Glomerular visceral epithelial cell (primary cell): ENCODE measurements around the gene MEGF8.
A peak's percentile ranks its signal among the peaks of the same experiment; 100 is the strongest.

Experiments used
- DNase-seq: peaks from one replicate; pipeline ENCODE4 v3.0.0-alpha.2; 2016; ENCODE audit errors: extremely low spot score

MEGF8 gene

DNA sequence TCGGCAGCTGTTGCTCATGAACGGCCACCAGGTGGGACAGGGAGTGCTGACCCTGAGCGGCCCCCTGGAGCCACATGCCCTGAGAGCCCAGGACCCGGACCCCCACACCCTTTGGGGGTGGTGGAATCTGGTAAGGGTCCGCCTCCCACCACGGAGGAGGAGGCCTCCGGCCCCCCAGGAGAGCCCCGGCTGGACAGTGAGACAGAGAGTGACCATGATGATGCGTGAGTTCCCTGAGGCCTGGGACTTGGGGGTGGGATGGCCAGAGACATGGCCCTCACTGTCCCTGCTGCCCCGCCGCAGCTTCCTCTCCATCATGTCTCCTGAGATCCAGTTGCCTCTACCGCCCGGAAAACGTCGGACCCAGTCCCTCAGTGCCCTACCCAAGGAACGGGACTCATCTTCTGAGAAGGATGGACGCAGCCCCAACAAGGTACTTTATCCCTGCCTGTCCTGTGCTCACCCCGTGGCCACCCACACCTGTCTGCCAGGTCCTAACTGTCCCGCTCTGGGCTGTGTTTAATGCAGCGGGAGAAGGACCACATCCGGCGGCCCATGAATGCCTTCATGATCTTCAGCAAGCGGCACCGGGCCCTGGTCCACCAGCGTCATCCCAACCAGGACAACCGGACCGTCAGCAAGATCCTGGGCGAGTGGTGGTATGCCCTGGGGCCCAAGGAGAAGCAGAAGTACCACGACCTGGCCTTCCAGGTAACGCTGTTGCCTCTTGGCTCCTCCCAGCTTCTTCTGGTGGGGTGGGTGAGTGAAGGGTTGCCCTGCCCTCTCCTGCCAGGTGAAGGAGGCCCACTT, 38.2 kb upstream of the MEGF8 start:
- DNase-seq: no peak

DNA sequence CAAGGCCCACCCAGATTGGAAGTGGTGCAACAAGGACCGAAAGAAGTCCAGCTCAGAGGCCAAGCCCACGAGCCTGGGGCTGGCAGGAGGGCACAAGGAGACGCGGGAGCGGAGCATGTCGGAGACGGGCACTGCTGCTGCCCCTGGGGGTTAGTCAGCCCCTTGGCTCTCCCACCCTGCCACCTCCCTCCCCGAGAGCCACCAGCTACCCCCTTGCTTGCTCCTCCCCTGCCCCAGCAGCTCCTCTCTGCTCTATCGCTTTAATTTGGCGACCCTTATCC, 37.7 kb upstream of the MEGF8 start:
- DNase-seq: no peak

DNA sequence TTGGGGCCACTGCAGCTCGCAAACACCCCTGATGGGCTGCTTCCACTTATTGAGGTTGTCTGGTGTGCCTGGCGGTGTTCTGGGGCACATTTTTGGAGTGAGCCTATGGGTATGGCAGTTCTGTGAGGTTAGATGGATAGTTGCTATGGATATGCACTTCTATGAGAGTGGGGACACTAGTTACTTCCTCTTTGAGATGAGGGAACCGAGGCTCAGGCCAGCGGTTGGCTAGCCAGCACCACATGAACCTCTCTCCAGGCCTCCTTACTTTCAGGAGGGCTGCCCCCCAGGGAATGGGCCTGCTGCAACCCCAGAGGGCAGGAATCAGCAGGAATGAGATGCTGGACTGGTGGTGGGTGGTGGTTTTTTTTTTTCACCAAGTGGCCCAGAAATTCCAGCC, 37.0 kb upstream of the MEGF8 start:
- no peak for DNase-seq

DNA sequence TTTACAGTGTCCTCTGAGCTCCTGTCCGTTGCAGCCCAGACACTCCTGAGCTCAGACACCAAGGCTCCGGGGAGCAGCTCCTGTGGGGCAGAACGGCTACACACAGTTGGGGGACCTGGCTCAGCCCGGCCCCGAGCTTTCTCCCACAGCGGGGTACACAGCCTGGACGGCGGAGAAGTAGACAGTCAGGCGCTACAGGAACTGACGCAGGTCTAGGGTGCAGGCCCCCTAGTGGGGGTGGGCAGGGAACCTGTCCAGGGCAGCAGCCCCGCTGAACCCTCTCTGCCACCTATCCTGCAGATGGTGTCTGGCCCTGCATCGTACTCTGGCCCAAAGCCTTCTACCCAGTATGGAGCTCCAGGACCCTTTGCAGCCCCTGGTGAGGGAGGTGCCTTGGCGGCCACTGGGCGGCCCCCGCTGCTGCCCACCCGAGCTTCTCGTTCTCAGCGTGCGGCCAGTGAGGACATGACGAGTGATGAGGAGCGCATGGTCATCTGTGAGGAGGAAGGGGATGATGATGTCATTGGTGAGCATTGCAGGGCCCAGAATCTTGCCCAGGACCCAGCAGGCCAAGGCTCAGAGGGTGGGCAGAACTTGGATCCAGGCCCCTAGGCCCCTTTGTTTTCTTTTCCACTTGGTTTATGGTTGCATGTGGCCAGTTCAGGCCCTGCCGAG, 36.4 kb upstream of the MEGF8 start:
- no peak for DNase-seq

DNA sequence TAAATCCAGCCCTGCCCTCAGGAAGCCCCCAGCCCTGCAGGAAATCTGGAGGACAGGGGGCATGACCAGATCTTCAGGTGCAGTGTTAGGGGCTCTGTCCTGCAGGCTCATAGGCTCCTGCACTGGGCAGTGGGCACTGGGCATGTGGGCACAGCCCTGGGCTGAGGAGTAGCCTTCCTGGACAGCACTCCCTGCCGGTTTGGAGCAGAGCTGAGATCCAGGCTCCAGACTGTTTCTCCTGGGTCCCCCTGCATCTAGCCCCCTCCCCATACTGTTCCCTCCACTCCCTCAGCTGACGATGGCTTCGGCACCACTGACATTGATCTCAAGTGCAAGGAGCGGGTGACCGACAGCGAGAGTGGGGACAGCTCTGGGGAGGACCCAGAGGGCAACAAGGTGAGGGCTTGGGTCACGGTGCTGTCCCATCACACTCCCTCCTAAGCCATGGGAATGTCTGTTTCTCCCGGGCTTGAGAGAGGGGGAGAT, 35.8 kb upstream of the MEGF8 start:
- no peak for DNase-seq

DNA sequence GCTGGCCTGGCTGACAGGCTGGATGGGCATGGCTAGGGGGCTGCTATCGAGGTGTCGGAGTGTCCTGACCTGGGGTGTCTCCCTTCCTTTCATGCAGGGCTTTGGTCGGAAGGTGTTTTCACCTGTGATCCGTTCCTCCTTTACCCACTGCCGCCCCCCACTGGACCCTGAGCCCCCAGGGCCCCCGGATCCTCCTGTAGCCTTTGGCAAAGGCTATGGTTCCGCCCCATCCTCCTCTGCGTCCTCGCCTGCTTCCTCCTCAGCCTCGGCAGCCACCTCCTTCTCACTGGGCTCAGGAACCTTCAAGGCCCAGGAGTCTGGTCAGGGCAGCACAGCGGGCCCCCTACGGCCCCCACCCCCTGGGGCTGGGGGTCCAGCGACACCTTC, 35.3 kb upstream of the MEGF8 start:
- DNase-seq: no peak

DNA sequence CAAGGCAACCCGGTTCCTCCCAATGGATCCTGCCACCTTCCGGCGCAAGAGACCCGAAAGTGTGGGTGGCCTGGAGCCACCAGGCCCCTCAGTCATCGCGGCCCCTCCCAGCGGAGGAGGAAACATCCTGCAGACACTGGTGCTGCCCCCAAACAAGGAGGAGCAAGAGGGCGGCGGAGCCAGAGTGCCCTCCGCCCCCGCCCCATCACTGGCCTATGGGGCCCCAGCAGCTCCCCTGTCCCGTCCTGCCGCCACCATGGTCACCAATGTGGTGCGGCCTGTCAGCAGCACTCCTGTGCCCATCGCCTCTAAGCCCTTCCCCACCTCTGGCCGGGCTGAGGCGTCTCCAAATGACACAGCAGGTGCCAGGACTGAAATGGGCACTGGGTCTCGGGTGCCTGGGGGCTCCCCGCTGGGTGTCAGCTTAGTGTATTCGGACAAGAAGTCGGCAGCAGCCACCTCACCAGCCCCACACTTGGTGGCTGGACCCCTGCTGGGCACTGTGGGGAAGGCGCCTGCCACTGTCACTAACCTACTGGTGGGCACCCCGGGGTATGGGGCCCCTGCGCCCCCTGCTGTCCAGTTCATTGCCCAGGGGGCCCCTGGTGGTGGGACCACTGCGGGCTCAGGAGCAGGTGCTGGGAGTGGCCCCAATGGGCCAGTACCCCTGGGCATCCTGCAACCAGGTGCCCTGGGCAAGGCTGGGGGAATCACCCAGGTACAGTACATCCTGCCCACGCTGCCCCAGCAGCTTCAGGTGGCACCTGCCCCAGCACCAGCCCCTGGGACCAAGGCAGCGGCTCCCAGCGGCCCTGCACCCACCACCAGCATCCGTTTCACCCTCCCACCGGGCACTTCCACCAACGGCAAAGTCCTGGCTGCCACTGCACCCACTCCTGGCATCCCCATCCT, 34.7 kb upstream of the MEGF8 start:
- peak; percentile 46 for DNase-seq

DNA sequence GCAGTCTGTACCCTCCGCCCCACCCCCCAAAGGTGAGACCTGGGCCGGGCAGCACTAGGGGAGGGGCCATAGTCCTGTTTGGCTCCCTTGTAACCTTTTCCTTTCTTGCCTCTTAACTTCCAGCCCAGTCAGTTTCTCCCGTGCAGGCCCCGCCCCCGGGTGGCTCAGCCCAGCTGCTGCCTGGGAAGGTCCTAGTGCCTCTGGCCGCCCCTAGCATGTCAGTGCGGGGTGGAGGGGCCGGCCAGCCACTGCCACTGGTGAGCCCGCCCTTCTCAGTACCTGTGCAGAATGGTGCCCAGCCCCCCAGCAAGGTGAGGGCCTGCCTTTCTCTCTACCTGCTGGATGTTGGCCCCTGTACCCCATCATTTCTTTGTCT, 34.0 kb upstream of the MEGF8 start:
- DNase-seq: no peak

DNA sequence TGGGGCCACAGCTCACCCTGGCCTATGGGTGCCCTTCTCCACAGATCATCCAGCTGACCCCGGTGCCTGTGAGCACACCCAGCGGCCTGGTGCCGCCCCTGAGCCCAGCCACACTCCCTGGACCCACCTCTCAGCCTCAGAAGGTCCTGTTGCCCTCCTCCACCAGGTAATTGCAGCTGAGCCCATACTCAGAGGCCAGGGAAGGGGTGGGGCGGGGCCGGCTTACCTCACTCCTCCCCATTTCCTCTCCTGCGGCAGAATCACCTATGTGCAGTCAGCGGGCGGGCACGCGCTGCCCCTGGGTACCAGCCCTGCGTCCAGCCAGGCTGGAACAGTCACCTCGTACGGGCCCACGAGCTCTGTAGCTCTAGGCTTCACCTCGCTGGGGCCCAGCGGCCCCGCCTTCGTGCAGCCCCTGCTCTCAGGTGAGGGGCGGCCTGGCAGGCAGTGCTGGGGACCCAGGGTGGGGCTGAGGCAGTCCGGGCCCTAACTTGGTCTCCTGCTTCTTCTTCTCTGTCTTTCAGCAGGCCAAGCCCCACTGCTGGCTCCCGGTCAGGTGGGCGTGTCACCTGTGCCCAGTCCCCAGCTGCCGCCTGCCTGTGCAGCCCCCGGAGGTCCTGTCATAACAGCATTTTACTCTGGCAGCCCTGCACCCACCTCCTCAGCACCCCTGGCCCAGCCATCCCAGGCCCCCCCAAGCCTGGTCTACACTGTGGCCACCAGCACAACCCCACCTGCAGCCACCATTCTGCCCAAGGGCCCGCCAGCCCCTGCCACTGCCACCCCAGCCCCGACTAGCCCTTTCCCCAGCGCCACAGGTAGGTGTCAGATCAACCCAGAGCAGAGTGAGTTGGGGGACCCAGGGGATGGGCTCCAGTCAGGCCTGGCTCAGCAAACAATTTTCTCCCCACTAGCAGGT, 33.1 kb upstream of the MEGF8 start:
- no peak for DNase-seq

DNA sequence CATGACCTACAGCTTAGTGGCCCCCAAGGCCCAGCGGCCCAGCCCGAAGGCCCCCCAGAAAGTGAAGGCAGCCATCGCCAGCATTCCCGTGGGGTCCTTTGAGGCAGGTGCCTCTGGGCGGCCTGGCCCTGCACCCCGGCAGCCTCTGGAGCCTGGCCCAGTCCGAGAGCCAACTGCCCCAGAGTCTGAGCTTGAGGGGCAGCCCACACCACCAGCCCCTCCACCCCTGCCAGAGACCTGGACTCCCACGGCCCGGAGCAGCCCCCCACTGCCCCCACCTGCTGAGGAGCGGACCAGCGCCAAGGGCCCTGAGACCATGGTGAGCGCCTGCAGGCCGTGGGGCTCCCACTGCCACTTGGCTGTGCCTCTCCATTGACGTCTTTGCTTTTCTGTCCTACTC, 32.5 kb upstream of the MEGF8 start:
- no peak for DNase-seq

DNA sequence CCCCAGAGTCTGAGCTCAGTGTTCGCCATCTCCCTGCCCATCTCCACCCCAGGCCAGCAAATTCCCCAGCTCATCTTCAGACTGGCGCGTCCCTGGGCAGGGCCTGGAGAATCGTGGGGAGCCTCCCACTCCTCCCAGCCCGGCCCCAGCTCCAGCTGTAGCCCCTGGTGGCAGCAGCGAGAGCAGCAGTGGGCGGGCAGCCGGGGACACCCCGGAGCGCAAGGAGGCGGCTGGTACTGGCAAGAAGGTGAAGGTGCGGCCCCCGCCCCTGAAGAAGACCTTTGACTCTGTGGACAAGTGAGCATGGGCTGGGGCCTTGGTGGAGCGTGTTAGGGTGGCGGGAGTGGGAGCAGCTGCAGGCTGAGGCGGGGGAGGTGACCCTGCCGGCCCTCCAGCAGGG, 31.9 kb upstream of the MEGF8 start:
- no peak for DNase-seq

DNA sequence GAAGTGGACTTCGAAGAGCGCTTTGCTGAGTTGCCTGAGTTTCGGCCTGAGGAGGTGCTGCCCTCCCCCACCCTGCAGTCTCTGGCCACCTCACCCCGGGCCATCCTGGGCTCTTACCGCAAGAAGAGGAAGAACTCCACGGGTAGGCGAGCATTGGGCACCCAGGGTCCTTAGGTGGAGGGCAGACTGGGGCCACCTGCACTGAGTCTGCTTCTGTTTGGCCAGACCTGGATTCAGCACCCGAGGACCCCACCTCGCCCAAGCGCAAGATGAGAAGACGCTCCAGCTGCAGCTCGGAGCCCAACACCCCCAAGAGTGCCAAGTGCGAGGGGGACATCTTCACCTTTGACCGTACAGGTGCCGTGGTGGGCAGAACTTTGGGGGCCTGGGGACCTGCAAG, 31.5 kb upstream of the MEGF8 start:
- DNase-seq: no peak

DNA sequence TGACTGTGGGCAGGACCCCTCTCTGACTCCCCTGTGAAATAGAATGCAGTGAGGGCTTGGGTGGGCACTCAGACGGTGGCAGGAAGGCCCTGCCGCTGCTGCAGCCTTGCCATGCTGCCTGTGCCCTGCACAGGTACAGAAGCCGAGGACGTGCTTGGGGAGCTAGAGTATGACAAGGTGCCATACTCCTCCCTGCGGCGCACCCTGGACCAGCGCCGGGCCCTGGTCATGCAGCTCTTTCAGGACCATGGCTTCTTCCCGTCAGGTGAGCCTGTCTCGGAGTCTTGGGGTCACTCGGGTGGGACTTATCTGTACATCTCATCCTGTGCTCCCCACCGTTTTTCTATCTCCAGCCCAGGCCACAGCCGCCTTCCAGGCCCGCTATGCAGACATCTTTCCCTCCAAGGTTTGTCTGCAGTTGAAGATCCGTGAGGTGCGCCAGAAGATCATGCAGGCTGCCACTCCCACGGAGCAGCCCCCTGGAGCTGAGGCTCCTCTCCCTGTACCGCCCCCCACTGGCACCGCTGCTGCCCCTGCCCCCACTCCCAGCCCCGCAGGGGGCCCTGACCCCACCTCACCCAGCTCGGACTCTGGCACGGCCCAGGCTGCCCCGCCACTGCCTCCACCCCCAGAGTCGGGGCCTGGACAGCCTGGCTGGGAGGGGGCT, 30.8 kb upstream of the MEGF8 start:
- no peak for DNase-seq

DNA sequence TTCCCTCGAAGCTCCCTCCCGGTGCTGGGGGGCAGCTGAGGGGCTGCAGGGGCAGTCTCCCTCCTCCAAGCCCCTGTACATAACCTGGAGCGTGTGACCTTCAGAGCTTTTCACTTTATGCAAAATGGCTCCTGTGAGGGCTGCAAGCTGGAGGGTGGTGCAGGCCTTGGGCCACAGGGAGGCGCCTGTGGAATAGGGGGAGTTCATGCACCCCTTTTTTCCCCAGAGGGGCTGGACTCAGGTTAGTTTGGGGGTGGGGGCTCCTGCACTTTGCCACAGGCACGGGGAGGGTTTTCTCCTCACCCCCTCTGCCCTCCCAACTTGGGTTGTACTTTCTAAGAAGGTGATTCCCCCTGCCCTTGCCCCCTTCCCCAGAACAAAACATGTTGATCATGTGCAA, 30.1 kb upstream of the MEGF8 start:
- DNase-seq: no peak

DNA sequence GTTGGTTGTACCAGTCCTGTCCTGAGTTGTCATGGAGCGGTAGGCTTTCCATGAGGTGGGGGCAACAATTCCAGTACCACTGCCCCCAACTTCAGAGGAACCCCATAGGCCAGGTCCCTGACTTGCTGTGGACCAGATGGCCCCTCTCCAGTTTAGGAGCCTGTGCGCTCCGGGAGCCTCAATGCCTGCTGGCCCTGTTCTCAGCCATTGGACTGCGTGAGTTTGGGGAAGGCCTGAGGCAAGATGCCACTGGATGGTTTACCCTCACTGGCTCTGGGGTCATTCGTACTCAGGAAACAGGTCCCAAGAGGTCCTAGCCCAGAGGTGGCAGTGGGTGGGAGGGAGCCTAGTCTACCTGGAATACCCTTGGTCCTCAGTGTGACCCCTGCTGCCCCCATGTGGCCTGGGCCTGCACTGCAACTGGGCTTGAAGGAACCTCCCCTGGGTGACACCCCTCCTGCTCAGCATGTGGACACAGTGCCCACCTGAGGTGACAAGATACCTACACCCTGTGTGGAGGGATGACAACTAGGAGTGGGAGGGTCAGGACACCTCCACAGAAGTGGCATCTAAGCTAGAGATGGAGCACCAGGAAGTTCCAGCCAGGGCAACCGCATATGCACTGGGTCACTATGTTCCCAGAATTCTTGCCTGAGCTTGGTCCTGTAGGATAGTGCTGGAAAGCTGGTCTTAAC, 29.5 kb upstream of the MEGF8 start:
- DNase-seq: peak; percentile 82

DNA sequence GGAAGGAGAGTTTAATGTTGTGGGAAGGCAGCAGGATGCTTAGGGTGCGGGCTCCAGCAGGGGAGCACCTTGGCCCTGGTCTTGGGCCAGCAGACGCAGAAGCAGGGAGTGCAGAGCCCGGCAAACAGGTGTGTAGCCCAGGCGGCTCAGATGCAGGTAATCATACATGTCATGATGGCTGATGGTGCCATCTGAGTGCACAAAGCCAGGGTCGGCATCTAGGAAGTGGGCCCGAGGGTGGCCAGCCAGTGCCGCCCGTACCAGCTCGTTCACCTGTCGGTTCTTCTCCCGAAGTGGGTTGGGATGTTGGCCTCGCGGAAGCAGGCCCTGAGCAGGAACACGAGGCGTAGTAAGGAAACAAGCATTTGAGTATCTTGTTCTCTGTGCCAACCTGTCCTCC, 28.4 kb upstream of the MEGF8 start:
- no peak for DNase-seq

DNA sequence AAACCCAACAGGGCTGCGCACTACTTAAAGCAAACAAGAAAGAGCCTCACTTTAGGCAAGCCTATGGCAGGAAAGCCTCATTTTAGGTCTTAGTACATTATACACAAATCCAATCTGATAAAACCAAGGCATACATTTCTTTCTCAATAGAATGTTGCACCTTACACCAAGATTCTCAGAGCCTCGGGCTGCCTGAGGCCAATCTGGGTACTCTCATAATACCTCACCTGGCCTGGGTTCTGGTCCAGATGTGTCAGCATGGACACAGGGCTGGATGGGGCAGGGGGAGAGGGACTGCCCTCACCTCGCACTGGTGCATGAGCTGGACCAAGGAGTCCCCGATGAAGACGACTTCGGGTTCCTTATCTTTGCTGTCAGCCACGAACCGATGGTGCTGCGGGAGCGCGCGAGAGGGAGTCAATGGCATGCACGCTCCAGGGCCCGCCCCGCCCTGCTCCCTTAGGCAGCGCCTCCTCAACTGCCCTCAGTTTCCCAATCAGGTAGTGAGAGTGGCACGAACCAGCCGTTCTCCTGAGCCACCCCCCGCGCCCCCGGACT, 23.7 kb upstream of the MEGF8 start, which contains the start of gene PRR19:
PRR19 (plus strand) TSS at position 487 of the 558 bp plus-strand sequence. CDS start 7,453 bp downstream, outside the sequence.
- no peak for DNase-seq

DNA sequence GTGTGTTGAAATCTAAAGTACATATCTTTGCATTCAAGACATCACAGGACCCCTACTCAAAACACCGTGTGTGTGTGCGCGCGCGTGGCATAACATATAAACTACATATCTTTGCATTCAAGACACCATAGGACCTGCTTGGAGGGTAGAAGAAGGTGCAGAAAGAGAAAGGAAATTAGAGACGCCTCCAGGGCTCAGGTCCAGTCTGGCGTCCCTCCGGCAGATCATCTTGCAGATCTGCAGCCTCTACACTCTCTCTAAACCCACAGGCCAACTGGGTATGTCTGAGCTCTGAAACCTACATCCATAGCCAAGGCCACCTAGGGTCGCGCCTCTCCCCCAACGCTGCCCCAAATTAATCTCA, 22.4 kb upstream of the MEGF8 start:
- no peak for DNase-seq

DNA sequence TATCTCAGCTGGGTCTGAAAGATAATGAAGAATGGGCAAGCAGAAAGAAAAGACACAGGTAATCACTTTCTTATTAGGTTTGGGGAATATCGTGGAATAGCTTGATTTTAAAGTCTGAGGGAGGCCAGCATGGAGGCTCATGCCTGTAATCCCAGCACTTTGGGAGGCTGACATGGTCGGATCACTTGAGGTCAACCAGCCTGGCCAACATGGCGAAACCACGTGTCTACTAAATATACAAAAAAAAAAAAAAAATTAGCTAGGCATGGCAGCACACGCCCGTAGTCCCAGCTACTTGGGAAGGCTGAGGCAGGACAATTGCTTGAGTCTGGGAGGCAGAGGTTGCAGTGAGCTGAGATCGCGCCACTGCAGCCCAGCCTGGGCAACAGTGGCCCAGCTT, 21.6 kb upstream of the MEGF8 start:
- no peak for DNase-seq

DNA sequence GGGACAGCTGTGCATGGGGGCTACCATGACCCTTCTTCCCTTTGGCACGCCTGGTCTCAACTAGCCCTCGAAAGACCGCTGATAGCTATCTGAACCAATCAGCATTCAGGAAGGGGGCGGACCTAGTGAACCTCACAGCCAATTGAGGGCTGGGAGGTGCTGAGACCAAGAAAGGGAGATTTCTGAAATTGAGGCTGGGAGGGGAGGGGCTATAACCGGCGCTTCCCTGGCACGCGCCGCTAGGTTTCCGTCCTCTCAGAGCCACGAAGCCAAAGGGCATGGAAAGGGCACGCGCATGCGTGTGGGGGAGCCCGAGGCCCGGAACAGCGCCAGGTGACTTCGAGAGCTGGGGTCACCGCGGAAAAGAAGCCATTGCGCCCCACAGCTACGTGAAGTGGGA, 18.8 kb upstream of the MEGF8 start:
- DNase-seq: no peak
